HG03175 (cell line): ENCODE results near the gene MDFI.

ENCODE experiments used
- ATAC-seq: cut with Tn5 transposase; IDR thresholded peaks from one replicate; pipeline ENCODE4 v1.9.1; 2021; ENCODE audit warnings: mild to moderate bottlenecking, moderate library complexity; ENCODE audit not compliant: unreplicated experiment

Gene MDFI

DNA sequence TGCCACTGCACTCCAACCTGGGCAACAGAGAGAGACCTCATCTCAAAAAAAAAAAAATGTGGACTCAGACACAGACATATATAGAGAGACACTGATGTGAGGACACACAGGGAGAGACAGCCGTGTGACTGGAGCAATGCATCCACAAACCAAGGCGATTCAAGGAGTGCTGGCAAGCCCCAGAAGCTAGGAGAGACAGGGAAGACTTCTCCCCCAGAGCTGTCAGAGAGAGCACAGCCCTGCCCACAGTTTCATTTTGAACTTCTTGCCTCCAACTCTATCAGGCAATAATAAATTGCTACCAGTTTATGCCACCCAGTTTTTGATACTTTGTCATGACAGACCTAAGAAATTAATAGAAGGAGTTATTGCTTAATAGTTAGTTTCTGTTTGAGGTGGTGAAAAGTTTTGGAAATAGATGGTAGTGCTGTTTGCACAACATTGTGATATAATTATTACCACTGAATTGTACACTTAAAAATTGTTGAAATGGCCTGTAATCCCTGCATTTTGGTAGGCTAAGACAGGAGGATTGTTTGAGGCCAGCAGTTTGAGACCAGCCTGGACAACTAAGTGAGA, 5.1 kb upstream of the MDFI start:
- ATAC-seq = no peak

DNA sequence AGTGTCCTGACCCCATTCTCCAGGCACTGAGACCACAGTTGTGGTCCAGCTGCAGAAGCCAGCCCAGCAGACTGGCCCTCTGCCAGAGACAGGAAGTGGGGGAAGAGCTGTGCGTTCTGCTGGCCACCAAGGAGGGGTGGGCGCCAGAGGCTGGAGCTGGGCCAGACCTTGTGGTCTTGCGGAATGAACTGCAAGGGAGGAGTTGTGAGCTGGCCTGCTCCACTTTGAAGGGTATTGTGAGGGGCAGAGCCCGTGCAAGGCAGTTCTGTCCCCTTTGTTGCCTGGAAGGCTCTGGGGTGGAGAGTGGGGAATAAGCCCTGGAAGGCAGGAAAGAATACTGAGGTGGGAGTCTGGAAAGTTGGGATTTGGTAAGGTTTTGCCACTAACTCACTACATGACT, 3.6 kb upstream of the MDFI start:
- ATAC-seq = no peak

GRCh38 chr6:41635365-41635764, 2.9 kb upstream of the MDFI start:
- no peak for ATAC-seq

GRCh38 chr6:41636833-41637193, 1.5 kb upstream of the MDFI start:
- ATAC-seq = no peak

GRCh38 chr6:41637194-41638001, 870 bp upstream of the MDFI start:
- ATAC-seq = no peak

DNA sequence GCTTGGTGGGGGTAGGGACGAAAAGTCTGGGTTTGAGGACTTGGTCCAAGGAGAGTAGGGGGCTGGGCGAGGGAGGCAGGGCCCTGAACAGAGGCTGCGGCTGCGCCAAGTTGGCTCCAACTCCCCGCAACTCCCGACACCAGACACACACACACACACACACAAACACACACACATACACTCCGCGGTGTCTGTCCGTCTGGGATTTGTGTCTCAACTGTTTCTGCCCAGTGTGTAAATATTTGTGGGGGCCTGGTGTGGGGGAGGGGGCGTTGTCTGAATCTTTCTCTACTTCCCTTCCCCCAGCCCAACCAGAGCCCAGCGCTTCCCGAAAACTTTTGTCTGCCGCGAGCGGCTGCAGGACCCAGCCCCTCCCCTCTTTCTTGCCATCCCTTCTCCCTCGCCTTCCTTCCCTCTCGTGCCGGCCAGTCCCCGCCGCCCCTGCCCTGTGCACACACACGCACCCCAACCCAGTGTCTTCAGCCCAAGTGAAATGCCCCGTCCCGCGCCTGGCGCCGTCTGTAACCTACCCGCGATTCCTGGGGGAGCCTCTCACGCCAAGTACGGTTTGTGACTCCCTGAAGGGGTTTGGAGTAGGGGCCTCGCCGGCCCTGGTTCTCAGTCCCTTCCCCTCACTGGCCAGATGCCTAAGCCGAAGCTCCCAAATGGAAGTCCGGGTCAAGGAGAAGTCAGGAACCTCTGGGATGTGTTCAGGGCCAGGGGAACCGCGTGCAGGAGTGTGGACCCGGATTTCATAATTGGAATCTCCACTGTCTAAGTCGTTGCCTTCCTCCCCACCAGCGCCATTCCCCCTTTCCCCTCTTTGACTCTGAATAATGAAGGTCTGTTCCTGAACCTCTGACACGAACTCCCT, 904 bp downstream of the MDFI start:
- ATAC-seq = no peak

GRCh38 chr6:41639809-41640371, 1.6 kb downstream of the MDFI start:
- no peak for ATAC-seq

- no peak for ATAC-seq
These were observed 2.2 kb downstream of the MDFI start for GRCh38 chr6:41640426-41640825.

DNA sequence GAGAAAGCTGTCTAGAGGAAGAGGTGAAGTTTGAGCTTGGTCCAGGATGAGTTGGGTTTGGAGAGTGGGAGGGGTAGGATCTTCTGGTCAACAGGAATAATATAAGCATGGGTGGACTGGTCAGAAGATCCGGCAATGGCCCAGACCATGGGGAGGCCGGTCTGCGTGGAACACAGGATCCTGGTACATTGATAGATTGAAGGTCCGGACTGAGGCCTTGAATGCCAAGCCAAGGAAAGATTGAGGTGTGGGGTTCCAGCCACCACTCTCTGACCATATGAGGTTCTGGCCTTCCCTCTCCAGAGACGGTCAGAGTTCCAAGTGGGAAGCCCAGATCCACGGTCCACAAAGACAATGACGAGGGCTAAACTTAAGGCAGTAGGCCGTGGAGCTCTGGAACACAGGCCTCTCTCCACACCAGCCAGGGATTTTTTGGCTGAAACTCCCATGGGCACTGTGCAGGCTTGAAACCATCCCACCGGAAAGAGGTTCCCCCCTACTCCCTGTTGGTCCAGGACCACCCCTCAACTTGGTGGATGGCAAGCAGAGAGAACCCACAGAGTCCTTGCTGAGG, 3.2 kb downstream of the MDFI start:
- no peak for ATAC-seq

DNA sequence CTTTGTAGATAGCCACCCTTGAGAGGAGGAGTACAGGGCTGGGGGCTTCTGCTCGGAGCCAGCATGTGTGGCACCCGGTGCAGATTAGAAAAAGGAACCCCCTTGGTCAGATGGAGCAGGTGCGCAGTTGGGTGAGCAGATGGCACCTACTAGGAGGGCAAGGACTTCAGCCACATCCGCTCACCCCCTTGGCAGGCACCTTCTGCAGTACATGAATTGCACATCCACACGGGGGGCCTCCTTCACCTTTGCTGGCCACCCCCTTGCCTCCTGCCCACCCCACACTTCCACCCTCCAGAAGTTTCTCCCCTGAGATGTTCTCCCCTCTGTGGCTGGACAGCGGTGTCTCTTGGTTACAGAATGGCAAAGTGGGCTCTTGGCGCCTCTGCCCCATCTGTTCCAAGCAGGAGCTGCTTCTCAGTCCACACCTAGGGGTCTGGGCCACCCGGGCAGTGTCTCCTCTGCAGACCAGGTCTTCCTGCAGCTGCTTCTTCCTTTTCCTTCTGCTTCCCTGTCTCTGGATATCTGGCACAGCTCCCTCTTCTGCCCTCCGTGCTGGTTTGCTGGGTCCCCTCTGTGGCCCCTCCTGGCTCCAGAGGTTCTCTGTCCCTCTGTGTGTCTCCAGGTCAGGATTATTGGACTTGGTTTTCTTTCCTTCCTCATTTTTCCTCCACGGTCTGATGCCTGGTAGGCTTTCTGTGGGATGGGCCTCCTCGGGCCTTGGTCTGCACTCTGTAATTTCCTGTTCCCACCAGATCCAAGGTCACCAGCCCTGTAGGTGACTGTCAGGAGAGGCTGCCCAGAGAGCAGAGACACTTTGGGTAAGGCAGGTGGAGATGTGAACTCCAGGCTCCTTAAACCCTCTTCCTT, 4.1 kb downstream of the MDFI start:
- no peak for ATAC-seq

- ATAC-seq = no peak
These were observed 5.0 kb downstream of the MDFI start for GRCh38 chr6:41642960-41643898.

DNA sequence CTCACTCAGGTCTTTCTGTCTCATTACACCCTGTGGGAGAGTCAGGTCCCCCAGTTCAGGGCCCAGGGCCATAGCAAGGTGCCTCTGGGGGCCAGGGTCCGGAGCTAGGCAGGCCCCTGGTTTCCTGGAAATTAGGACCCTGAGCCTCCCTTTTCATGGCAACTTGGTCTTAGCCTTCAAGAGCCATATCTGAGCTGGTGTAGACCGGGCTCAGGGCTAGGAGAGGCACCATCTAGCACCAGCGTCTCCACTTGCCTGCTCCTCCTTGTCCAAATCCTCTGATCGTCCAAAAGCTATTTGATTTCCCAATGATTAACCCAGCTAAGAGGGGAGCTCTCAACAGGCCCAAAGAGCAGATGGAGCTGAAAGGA, 5.6 kb downstream of the MDFI start:
- no peak for ATAC-seq

- ATAC-seq = no peak
These were observed 6.1 kb downstream of the MDFI start for GRCh38 chr6:41644297-41644879.

GRCh38 chr6:41645007-41645618, 6.8 kb downstream of the MDFI start:
- no peak for ATAC-seq

DNA sequence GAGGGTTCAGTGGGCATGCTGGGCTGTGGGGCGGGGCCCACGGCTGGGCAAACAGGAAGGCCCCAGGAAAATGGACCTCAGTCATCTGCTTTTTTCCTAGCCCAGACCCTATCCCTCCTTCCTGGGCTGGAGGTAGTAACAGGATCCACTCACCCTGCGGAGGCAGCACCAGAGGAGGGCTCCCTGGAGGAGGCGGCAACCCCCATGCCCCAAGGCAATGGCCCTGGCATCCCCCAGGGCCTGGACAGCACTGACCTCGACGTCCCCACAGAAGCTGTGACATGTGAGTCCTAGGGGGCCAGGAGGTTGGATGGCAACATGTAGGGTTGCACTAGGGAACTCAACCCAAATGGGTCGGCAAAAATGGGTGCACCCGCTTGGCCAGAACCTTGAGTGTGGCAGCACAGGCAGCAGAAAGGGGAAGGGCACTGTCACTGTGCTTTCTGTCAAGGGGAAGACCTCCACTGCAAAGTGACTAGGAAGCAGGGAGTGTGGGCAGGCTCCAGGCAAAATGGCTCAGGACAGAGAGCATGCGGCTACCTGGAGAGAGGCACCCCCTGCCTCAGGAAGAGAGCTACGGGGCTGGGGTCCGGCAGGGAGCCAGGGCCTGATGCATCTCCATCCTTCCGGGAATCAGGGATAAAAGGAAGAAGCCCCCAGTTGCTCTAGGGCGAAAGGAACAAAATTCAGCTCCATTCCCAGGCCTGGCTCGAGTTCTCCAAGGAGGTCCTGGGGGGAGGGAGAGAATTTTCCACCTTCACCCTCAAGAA, 7.9 kb downstream of the MDFI start:
- ATAC-seq = no peak

GRCh38 chr6:41647061-41647511, 8.8 kb downstream of the MDFI start:
- ATAC-seq = no peak

GRCh38 chr6:41648070-41648585, 9.9 kb downstream of the MDFI start:
- ATAC-seq = no peak
